Heart right ventricle (tissue), 16 donors: Measurements from ENCODE around the gene FGR. TPM values are rescaled to one million over a fixed set of nuclear protein-coding genes. Genes with fewer than 3 reads are reported as not detected.

Experiments used
- ATAC-seq, 8 donors: fragments of 200-7000 bp; cut with Tn5 transposase; one replicate each; pipeline ENCODE4 v1.9.1; 2020; ENCODE audit warnings: mild to moderate bottlenecking in 8 of 8, moderate library complexity in 8 of 8, moderate number of reproducible peaks in 1 of 8
- DNase-seq, 2 donors: peaks; one replicate each; pipeline ENCODE4 v3.0.0-alpha.2; 2020
- H3K27ac ChIP-seq, 10 donors: fragments of 200-600 bp; sonication (generic) in 2 of 10; one replicate each; pipeline versions ENCODE4 v1.5.0 to v1.8.0; 2020 to 2022; ENCODE audit warnings: mild to moderate bottlenecking in 3 of 10
- H3K27me3 ChIP-seq, 7 donors: fragments of 200-600 bp; one replicate each; pipeline ENCODE4 v1.8.0; 2021 to 2022; ENCODE audit warnings: mild to moderate bottlenecking in 2 of 7
- H3K36me3 ChIP-seq, 9 donors: fragments of 200-600 bp; sonication (generic) in 1 of 9; one replicate each; pipeline versions ENCODE4 v1.5.0 to v1.8.0; 2020 to 2022; ENCODE audit warnings: mild to moderate bottlenecking in 2 of 9
- H3K4me1 ChIP-seq, 9 donors: fragments of 200-600 bp; sonication (generic) in 1 of 9; one replicate each; pipeline versions ENCODE4 v1.5.0 to v1.8.0; 2020 to 2022; ENCODE audit warnings: mild to moderate bottlenecking in 4 of 9
- H3K4me3 ChIP-seq, 10 donors: fragments of 200-600 bp; sonication (generic) in 2 of 10; one replicate each; pipeline versions ENCODE4 v1.5.0 to v1.8.0; 2020 to 2022; ENCODE audit warnings: mild to moderate bottlenecking in 7 of 10, moderate library complexity in 2 of 10
- H3K9me3 ChIP-seq, 11 donors: fragments of 200-600 bp in 10 of 11; sonication (generic) in 2 of 11; one replicate each; pipeline versions ENCODE4 v1.5.0 to v1.8.0; 2013 to 2022; ENCODE audit warnings: mild to moderate bottlenecking in 2 of 11, control low read depth in 1 of 11, moderate library complexity in 1 of 11
- WGBS, 2 donors: extraction: QIAGEN DNeasy Blood & Tissue Kit; methylation state at CpG; one replicate each; pipeline ENCODE4 v1.1.7; 2013; ENCODE audit warnings: inconsistent platforms in 1 of 2; 5-methylcytosine and 5-hydroxymethylcytosine counted together
- intact Hi-C, 10 donors: fragments of 100-400 bp; cut with DNase I; formaldehyde crosslinking; loops; one replicate each; pipeline versions ENCODE4 v1.11.1 to v1.14.2; 2022
- polyA plus RNA-seq, 2 donors: library from polyadenylated mRNA; stranded (reverse); fragments of 200-250 nt; gene quantifications; one replicate each; pipeline ENCODE4 v1.2.3, GENCODE V29; 2013
- total RNA-seq, 10 donors: library from RNA; stranded (reverse); fragmentation: NEBNext Ultra II Directional in 3 of 10; extraction: Animal tissue kit (Norgen Biotek cat#: 25700) in 3 of 10; gene quantifications; one replicate each; pipeline versions ENCODE4 v1.2.1 to v1.2.4, GENCODE V29; 2021 to 2023
- TF ChIP-seq, protein P1 (sequence below), 9 donors: fragments of 200-600 bp; sonication (generic) in 2 of 9; IDR thresholded peaks; one replicate each; pipeline versions ENCODE4 v1.5.0 to v1.8.0; 2021 to 2022; ENCODE audit warnings: antibody characterized with exemption in 9 of 9, mild to moderate bottlenecking in 5 of 9, moderate library complexity in 1 of 9
- donor health status: Arrhythmogenic right ventricular cardiomyopathy.
- donor health status: ischemic (EF 13 %, LVEDD 7.1; RV severe dilation, severe dysfunction).
- donor health status: healthy with polysubstance abuse.
- donor health status: DM: no; HTN: yes; CAD: no.
- donor health status: DM: no; HTN: no; CAD: no.
- donor health status: ischemic (EF 25% LVEDD 6.9; RV normal size, moderate dysfunction).
- donor health status: ischemic (EF 25% LVEDD 5.7; RV mildly dilated, moderate dysfunction).
- donor health status: healthy.
- donor health status: DM: yes; HTN: yes; CAD: no.
- donor health status: Ischemic cardiomyopathy.
- donor health status: ischemic (EF 35%, LVEDD 5.7; RV mildly dilated, moderate dysfunction).
- donor health status: nonischemic (EF 11% LVEDD 7.7; RV severe dilation, severe dysfunction).
- donor health status: DM: yes; HTN: yes; CAD: no.
- donor health status: PGD.
- donor health status: ischemic (EF 29% LVEDD 5.4; RV normal size, mild dysfunction).
- donor health status: nonischemic (EF 23%, LVEDD 6.1; RV moderate dilation, normal function).

The FGR gene
- total and polyA plus RNA-seq, 12 donors: 1.4 to 11.0 (median 3.2) TPM

- Histone ChIP-seq H3K4me1 (peaks cover 84 to 100% (median 98%) of the 10 kb centered on the region in 9 donors), H3K9me3 (no peaks in the 10 kb centered on the region), H3K4me3 (no peak overlapping the region), H3K27ac (peak overlapping the region in 6 of 10 donors; percentile 26 to 99 (median 82)), H3K27me3 (no peaks in the 10 kb centered on the region), H3K36me3 (peaks cover 0 to 10% (median 0%) of the 10 kb centered on the region in 9 donors)
- TF ChIP-seq, protein P1, sequence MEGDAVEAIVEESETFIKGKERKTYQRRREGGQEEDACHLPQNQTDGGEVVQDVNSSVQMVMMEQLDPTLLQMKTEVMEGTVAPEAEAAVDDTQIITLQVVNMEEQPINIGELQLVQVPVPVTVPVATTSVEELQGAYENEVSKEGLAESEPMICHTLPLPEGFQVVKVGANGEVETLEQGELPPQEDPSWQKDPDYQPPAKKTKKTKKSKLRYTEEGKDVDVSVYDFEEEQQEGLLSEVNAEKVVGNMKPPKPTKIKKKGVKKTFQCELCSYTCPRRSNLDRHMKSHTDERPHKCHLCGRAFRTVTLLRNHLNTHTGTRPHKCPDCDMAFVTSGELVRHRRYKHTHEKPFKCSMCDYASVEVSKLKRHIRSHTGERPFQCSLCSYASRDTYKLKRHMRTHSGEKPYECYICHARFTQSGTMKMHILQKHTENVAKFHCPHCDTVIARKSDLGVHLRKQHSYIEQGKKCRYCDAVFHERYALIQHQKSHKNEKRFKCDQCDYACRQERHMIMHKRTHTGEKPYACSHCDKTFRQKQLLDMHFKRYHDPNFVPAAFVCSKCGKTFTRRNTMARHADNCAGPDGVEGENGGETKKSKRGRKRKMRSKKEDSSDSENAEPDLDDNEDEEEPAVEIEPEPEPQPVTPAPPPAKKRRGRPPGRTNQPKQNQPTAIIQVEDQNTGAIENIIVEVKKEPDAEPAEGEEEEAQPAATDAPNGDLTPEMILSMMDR (IDR thresholded peaks at IDR 0.05): no peak
- 66% methylated on average over 5 of the region's 5 CpGs for WGBS, 2 donors
- DNase-seq (no peak), ATAC-seq (no peak)
- intact Hi-C loops: loop anchor here in 2 of 10 donors (2.0 to 5.0 kb wide), 2 partner anchors 19 to 33 kb away; no protein-coding TSS in a partner anchor
Measured at GRCh38 chr1:27595597-27595996, 39.4 kb downstream of the FGR start.

- peaks cover 0 to 10% (median 0%) of the 10 kb centered on the region in 9 donors for H3K36me3 ChIP-seq
- intact Hi-C loops: loop anchor here in 2 of 10 donors (2.0 to 5.0 kb wide), 2 partner anchors 18 to 33 kb away; no protein-coding TSS in a partner anchor
- no peaks in the 10 kb centered on the region for H3K9me3 ChIP-seq
- peaks cover 85 to 100% (median 98%) of the 10 kb centered on the region in 9 donors for H3K4me1 ChIP-seq
- ATAC-seq (peak in 1 of 8 donors; percentile 5), DNase-seq (no peak)
- 59 to 60% methylated on average over 17 of the region's 17 CpGs for WGBS, 2 donors
- TF ChIP-seq, protein P1 (IDR thresholded peaks at IDR 0.05): no peak
- H3K27me3 ChIP-seq: no peaks in the 10 kb centered on the region
- peak overlapping the region in 9 of 10 donors; percentile 14 to 99 (median 72) for H3K27ac ChIP-seq
- H3K4me3 ChIP-seq: no peak overlapping the region
Measured at GRCh38 chr1:27594564-27595510, 40.1 kb downstream of the FGR start.

GRCh38 chr1:27593678-27594563 is 41.1 kb downstream of the FGR start:
- Histone ChIP-seq H3K9me3 (no peaks in the 10 kb centered on the region), H3K36me3 (peaks cover 0 to 18% (median 0%) of the 10 kb centered on the region in 9 donors), H3K27me3 (no peaks in the 10 kb centered on the region), H3K4me3 (no peak overlapping the region), H3K4me1 (peaks cover 81 to 100% (median 98%) of the 10 kb centered on the region in 9 donors), H3K27ac (peak overlapping the region; percentile 26 to 99 (median 72))
- ATAC-seq: no peak
- TF ChIP-seq, protein P1 (IDR thresholded peaks at IDR 0.05): no peak
- WGBS, 2 donors: 48 to 51% methylated on average over 8 of the region's 8 CpGs
- intact Hi-C loops: loop anchor here in 1 of 10 donors (2.0 kb wide), 1 partner anchor 17 kb away; no protein-coding TSS in a partner anchor
- no peak for DNase-seq
